ENCODE data around the gene EREG.

DNA sequence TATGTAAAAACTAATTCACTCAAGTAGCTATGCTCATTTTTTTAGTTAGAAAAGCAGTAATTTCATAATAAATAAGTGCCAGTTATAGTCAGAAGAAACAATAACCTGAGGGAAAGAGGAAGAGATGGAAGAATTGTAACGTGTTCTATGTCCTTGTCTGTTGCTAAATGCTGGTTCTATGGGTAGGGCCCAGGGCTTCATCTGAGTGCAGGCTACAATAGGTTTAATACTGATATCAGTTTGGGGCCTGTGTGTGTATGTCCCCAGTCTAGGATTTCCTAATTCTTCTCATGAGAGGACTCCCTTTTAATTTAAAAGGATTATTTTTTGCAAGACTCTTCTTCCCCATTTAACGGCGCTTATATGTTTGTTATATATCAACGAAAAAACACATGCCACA is 3.3 kb upstream of the EREG start:
- TF ChIP-seq POLR2AphosphoS5 (IDR thresholded peaks at IDR 0.05; ENCODE audit: low read depth, low read length) = no peak
- no peak for TF ChIP-seq TAF1 (IDR thresholded peaks at IDR 0.05; ENCODE audit: low read depth, low read length)
- TF ChIP-seq SPI1 (IDR thresholded peaks at IDR 0.05; ENCODE audit: low read depth, low read length) = no peak
- no peak for TF ChIP-seq PAX5 (IDR thresholded peaks at IDR 0.05; ENCODE audit: insufficient read depth, low read length, severe bottlenecking)
- no peak for TF ChIP-seq POLR2A (IDR thresholded peaks at IDR 0.05; ENCODE audit: low read depth, low read length)
- TF ChIP-seq POU2F2 (IDR thresholded peaks at IDR 0.05; ENCODE audit: low read depth, low read length) = no peak

All from GM12891 (cell line).